DOHH2 (cell line): Measurements from ENCODE around the gene SIRPB1.

ENCODE experiments used
- EZH2phosphoT487 ChIP-seq: fragments of 200-600 bp; sonication (generic); IDR thresholded peaks from 2 replicates; pipeline ENCODE4 v1.6.1; 2017; ENCODE audit warnings: borderline replicate concordance, mild to moderate bottlenecking, antibody characterized with exemption, low read length, moderate library complexity, mixed read lengths
- TF ChIP-seq, protein P1 (sequence below): fragments of 200-600 bp; sonication (generic); IDR thresholded peaks from one replicate; pipeline ENCODE4 v1.5.1; 2014; ENCODE audit warnings: antibody characterized with exemption, mild to moderate bottlenecking, low read depth, low read length; ENCODE audit not compliant: poor library complexity, severe bottlenecking

DNA sequence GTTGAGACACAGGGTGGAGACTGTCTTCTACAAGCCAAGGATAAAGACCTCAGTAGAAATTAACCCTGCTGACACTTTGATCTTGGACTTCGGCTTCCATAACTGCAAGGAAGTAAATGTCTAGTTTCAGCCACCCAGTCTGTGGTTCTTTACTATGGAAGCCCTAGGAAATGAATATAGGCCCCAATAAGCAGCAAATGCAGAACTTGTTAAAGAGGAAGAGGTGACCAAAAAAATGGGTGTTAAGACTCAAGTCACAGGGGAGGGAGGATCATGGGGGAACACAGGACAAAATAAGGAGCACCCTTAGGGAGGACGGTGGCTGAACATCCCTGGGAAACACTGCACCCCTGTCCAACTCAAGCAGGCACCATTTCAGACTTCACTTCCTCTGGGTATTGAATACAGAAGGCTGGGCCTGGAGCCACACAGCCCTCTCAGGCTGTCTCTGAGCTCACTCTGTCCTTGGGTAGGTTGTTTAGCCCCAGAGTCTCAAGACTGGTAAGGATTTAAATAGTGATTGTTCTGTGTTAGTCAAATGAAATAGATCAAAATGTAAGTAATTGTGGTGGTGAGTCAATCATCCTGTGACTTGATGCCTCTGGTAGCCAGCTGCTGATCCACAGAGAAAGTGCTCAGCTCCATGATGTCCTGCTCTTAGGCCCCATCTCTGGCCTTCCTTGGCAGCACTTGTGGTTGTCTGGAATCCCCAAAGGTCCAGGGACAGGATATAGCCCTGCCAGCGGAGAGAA lies 31.9 kb downstream of the SIRPB1 start:
- TF ChIP-seq EZH2phosphoT487, result no peak
- TF ChIP-seq, protein P1, sequence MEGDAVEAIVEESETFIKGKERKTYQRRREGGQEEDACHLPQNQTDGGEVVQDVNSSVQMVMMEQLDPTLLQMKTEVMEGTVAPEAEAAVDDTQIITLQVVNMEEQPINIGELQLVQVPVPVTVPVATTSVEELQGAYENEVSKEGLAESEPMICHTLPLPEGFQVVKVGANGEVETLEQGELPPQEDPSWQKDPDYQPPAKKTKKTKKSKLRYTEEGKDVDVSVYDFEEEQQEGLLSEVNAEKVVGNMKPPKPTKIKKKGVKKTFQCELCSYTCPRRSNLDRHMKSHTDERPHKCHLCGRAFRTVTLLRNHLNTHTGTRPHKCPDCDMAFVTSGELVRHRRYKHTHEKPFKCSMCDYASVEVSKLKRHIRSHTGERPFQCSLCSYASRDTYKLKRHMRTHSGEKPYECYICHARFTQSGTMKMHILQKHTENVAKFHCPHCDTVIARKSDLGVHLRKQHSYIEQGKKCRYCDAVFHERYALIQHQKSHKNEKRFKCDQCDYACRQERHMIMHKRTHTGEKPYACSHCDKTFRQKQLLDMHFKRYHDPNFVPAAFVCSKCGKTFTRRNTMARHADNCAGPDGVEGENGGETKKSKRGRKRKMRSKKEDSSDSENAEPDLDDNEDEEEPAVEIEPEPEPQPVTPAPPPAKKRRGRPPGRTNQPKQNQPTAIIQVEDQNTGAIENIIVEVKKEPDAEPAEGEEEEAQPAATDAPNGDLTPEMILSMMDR, result no peak
